ENCODE data around the gene ST6GAL2. TPM values are rescaled to one million over a fixed set of nuclear protein-coding genes. Genes with fewer than 3 reads are reported as not detected.

Gene ST6GAL2
- total RNA-seq, 2 donors from 2014 or later, result 2.4 to 48.3 TPM

GRCh38 chr2:106876699-106877098, 9.3 kb downstream of the ST6GAL2 start:
- no peaks in the 10 kb centered on the region for H3K36me3 ChIP-seq
- TF ChIP-seq POLR2A (IDR thresholded peaks at IDR 0.05), result no peak
- H3K27me3 ChIP-seq (replicated peaks; ENCODE audit: insufficient read depth), result no peaks in the 10 kb centered on the region
- no peak overlapping the region for H3K27ac ChIP-seq
- H3K9me3 ChIP-seq, result no peaks in the 10 kb centered on the region
- H3K4me1 ChIP-seq (replicated peaks), result no peaks in the 10 kb centered on the region
- intact Hi-C loops (cut with DNase I), result no loop called here
- no peak for DNase-seq (ENCODE audit: low spot score)
- no peak overlapping the region for H3K4me3 ChIP-seq
- 76% methylated on average over 5 of the region's 5 CpGs for WGBS

DNA sequence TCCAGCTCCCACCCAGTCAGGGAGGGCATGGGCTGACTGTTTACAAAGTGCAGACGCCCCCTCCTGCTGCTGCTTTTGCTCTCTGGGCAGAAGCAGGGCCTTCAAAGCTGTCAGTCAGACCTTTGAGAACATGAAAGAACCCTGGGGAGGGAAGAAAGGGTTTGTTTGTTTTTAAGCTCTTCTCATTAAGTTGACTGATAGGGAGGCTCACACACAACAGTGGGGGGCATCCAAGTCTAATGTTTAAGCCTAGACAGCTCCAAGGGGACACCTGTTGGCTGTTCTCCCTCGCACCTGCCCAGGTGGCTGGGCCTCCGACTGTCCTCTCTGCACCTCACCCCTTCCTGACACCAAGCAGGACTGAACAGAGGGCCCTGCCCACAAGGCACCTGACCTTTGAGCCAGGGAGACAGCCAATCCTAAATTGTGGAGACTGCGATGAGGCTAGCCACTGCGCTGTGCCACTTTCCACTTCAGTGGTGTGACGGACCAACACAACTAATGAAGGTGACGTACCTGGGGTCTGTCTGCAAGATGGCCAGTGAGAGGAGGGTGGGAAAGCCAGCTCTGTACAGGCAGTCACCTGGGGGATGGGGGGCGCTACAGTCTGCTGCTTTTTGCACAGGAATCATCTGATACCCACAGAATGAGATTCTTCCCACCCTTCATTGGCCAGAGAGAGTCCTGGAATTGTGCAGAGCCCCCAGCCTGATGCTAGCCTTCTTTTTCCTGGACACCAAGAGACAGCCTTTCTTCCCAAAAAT, 16.3 kb downstream of the ST6GAL2 start:
- Histone ChIP-seq H3K4me1 (replicated peaks) (no peaks in the 10 kb centered on the region), H3K27me3 (replicated peaks; ENCODE audit: insufficient read depth) (no peaks in the 10 kb centered on the region), H3K36me3 (no peaks in the 10 kb centered on the region), H3K4me3 (no peak overlapping the region), H3K27ac (no peak overlapping the region), H3K9me3 (no peaks in the 10 kb centered on the region)
- TF ChIP-seq POLR2AphosphoS5 (IDR thresholded peaks at IDR 0.05), result no peak
- intact Hi-C loops (cut with DNase I), result no loop called here
- DNase-seq (ENCODE audit: low spot score), result no peak
- WGBS, result 85% methylated on average over 8 of the region's 8 CpGs

DNA sequence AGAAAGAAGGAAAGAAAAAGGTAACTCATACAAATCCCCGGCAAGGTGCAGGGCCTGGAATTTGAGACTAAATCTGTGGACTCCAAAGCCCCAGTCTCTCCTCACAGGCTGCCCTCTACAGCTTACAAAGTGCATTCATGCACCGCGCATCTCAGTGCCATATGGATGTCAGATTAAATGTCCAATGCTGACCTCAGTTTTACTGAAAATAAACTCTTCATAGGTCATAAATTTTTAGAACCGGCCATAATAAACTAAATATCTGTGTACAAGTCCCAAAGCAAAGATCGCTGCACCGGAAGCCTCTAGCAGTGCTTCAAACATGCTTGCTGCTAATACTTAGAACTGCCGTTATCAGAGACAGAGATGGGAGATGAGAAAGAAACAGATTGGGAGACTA, 17.7 kb downstream of the ST6GAL2 start:
- DNase-seq (ENCODE audit: low spot score), result no peak
- no peak for TF ChIP-seq POLR2A (IDR thresholded peaks at IDR 0.05)
- TF ChIP-seq, protein P1, sequence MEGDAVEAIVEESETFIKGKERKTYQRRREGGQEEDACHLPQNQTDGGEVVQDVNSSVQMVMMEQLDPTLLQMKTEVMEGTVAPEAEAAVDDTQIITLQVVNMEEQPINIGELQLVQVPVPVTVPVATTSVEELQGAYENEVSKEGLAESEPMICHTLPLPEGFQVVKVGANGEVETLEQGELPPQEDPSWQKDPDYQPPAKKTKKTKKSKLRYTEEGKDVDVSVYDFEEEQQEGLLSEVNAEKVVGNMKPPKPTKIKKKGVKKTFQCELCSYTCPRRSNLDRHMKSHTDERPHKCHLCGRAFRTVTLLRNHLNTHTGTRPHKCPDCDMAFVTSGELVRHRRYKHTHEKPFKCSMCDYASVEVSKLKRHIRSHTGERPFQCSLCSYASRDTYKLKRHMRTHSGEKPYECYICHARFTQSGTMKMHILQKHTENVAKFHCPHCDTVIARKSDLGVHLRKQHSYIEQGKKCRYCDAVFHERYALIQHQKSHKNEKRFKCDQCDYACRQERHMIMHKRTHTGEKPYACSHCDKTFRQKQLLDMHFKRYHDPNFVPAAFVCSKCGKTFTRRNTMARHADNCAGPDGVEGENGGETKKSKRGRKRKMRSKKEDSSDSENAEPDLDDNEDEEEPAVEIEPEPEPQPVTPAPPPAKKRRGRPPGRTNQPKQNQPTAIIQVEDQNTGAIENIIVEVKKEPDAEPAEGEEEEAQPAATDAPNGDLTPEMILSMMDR (IDR thresholded peaks at IDR 0.05), result no peak
- no peak for TF ChIP-seq POLR2AphosphoS5 (IDR thresholded peaks at IDR 0.05)
- no peaks in the 10 kb centered on the region for H3K4me1 ChIP-seq (replicated peaks)
- H3K4me3 ChIP-seq, result no peak overlapping the region
- no peaks in the 10 kb centered on the region for H3K36me3 ChIP-seq
- H3K9me3 ChIP-seq, result no peaks in the 10 kb centered on the region
- H3K27ac ChIP-seq, result no peak overlapping the region
- WGBS, result 68% methylated on average over 7 of the region's 7 CpGs
- intact Hi-C loops (cut with DNase I), result no loop called here
- H3K27me3 ChIP-seq (replicated peaks; ENCODE audit: insufficient read depth), result no peaks in the 10 kb centered on the region

GRCh38 chr2:106867196-106867953, 18.6 kb downstream of the ST6GAL2 start:
- DNase-seq (ENCODE audit: low spot score), result no peak
- no peaks in the 10 kb centered on the region for H3K36me3 ChIP-seq
- no peak overlapping the region for H3K27ac ChIP-seq
- intact Hi-C loops (cut with DNase I), result no loop called here
- H3K9me3 ChIP-seq, result no peaks in the 10 kb centered on the region
- TF ChIP-seq, protein P1 (IDR thresholded peaks at IDR 0.05), result no peak
- TF ChIP-seq POLR2A (IDR thresholded peaks at IDR 0.05) (no peak), POLR2AphosphoS5 (IDR thresholded peaks at IDR 0.05) (no peak)
- H3K4me1 ChIP-seq (replicated peaks), result no peaks in the 10 kb centered on the region
- H3K27me3 ChIP-seq (replicated peaks; ENCODE audit: insufficient read depth), result no peaks in the 10 kb centered on the region
- no peak overlapping the region for H3K4me3 ChIP-seq
- 53% methylated on average over 10 of the region's 10 CpGs for WGBS

DNA sequence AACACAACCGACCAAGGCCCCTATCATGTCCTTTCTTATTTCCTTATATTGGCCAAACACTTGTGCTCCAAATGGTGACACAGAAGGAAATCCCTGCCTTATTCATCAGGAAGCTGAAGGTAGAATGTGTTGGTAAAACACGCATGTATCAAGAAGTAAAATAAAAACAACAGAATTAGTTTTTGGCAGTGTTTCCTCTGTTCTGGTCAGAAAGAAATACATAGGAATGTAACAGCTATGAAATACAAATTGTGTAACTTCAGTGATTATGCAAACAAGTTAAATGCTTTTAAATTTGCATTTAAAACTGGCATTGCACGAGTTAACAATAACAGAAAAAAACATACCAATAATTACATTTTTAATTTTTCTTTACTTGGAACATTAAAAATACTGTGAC, 19.3 kb downstream of the ST6GAL2 start:
- Histone ChIP-seq H3K36me3 (no peaks in the 10 kb centered on the region), H3K4me3 (no peak overlapping the region), H3K27me3 (replicated peaks; ENCODE audit: insufficient read depth) (no peaks in the 10 kb centered on the region), H3K4me1 (replicated peaks) (no peaks in the 10 kb centered on the region), H3K9me3 (no peaks in the 10 kb centered on the region), H3K27ac (no peak overlapping the region)
- intact Hi-C loops (cut with DNase I), result no loop called here
- DNase-seq (ENCODE audit: low spot score), result no peak
- no peak for TF ChIP-seq POLR2A (IDR thresholded peaks at IDR 0.05)
- TF ChIP-seq, protein P1 (IDR thresholded peaks at IDR 0.05), result no peak
- TF ChIP-seq POLR2AphosphoS5 (IDR thresholded peaks at IDR 0.05), result no peak
- WGBS, result 60% methylated on average over 3 of the region's 3 CpGs
